HEK293 (cell line): ENCODE results near the gene CAVIN3.

Source experiments
- MZF1 ChIP-seq: fragments of 450-650 bp; formaldehyde crosslinking; IDR thresholded peaks from 2 replicates; pipeline ENCODE4 v1.5.1; 2017; ENCODE audit warnings: missing biosample characterization, missing genetic modification characterization, borderline replicate concordance
- SP7 ChIP-seq: fragments of 450-650 bp; formaldehyde crosslinking; IDR thresholded peaks from 2 replicates; pipeline ENCODE4 v1.5.1; 2016; ENCODE audit warnings: missing biosample characterization, missing genetic modification characterization
- YY1 ChIP-seq: fragments of 450-650 bp; formaldehyde crosslinking; IDR thresholded peaks from 2 replicates; pipeline ENCODE4 v1.5.1; 2018; ENCODE audit warnings: missing biosample characterization, missing genetic modification characterization
- ZBTB20 ChIP-seq: fragments of 450-650 bp; formaldehyde crosslinking; IDR thresholded peaks from 2 replicates; pipeline ENCODE4 v1.5.1; 2016; ENCODE audit warnings: missing biosample characterization, missing genetic modification characterization
- ZNF416 ChIP-seq: fragments of 450-650 bp; formaldehyde crosslinking; IDR thresholded peaks from 2 replicates; pipeline ENCODE4 v1.5.1; 2016; ENCODE audit warnings: missing biosample characterization, missing genetic modification characterization
- ZNF629 ChIP-seq: fragments of 450-650 bp; formaldehyde crosslinking; IDR thresholded peaks from 2 replicates; pipeline ENCODE4 v1.5.1; 2017; ENCODE audit warnings: missing biosample characterization, missing genetic modification characterization
- ZNF830 ChIP-seq: fragments of 450-650 bp; IDR thresholded peaks from 2 replicates; pipeline ENCODE4 v1.5.0; 2018; ENCODE audit warnings: missing biosample characterization, missing genetic modification characterization, low read depth, mild to moderate bottlenecking, moderate library complexity
- TF ChIP-seq, protein P1 (sequence below): fragments of 450-650 bp; formaldehyde crosslinking; conservative IDR thresholded peaks from 2 replicates; pipeline ENCODE4 v1.5.1; 2016; ENCODE audit warnings: low read depth, missing biosample characterization, missing genetic modification characterization
- TF ChIP-seq, protein P2 (sequence below): fragments of 450-650 bp; formaldehyde crosslinking; IDR thresholded peaks from 2 replicates; pipeline ENCODE4 v1.5.1; 2016; ENCODE audit warnings: missing biosample characterization, missing genetic modification characterization
- TF ChIP-seq, protein P3 (sequence below): fragments of 450-650 bp; formaldehyde crosslinking; conservative IDR thresholded peaks from 2 replicates; pipeline ENCODE4 v1.5.1; 2016; ENCODE audit warnings: low read depth, missing biosample characterization, missing genetic modification characterization
- TF ChIP-seq, protein P4 (sequence below): fragments of 450-650 bp; formaldehyde crosslinking; IDR thresholded peaks from 2 replicates; pipeline ENCODE4 v1.5.1; 2016; ENCODE audit warnings: missing biosample characterization, missing genetic modification characterization
- TF ChIP-seq, protein P5 (sequence below): fragments of 450-650 bp; formaldehyde crosslinking; IDR thresholded peaks from 2 replicates; pipeline ENCODE4 v1.5.1; 2016; ENCODE audit warnings: missing biosample characterization, missing genetic modification characterization, low read depth

DNA sequence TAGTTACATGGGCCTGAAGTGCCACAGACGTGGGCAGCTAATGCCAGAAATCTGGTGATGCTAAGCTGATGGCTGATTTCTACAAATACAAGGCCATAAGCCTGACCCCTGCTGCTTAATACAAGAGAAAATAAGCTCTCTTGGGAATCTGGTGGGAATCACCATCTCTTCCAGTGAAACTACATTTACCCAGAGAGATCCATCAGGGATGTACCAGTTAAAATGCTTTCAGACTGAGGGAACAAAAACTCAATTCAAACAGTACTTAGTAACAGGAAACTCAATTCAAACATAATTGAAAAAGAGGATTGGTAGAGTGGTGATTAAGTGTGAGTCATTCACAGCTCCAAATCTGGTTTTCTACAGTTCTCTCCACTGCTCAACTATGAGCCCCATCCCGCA lies 1.7 kb upstream of the CAVIN3 start:
- TF ChIP-seq ZNF416 (tag by site-specific recombination): no peak
- TF ChIP-seq, protein P1, sequence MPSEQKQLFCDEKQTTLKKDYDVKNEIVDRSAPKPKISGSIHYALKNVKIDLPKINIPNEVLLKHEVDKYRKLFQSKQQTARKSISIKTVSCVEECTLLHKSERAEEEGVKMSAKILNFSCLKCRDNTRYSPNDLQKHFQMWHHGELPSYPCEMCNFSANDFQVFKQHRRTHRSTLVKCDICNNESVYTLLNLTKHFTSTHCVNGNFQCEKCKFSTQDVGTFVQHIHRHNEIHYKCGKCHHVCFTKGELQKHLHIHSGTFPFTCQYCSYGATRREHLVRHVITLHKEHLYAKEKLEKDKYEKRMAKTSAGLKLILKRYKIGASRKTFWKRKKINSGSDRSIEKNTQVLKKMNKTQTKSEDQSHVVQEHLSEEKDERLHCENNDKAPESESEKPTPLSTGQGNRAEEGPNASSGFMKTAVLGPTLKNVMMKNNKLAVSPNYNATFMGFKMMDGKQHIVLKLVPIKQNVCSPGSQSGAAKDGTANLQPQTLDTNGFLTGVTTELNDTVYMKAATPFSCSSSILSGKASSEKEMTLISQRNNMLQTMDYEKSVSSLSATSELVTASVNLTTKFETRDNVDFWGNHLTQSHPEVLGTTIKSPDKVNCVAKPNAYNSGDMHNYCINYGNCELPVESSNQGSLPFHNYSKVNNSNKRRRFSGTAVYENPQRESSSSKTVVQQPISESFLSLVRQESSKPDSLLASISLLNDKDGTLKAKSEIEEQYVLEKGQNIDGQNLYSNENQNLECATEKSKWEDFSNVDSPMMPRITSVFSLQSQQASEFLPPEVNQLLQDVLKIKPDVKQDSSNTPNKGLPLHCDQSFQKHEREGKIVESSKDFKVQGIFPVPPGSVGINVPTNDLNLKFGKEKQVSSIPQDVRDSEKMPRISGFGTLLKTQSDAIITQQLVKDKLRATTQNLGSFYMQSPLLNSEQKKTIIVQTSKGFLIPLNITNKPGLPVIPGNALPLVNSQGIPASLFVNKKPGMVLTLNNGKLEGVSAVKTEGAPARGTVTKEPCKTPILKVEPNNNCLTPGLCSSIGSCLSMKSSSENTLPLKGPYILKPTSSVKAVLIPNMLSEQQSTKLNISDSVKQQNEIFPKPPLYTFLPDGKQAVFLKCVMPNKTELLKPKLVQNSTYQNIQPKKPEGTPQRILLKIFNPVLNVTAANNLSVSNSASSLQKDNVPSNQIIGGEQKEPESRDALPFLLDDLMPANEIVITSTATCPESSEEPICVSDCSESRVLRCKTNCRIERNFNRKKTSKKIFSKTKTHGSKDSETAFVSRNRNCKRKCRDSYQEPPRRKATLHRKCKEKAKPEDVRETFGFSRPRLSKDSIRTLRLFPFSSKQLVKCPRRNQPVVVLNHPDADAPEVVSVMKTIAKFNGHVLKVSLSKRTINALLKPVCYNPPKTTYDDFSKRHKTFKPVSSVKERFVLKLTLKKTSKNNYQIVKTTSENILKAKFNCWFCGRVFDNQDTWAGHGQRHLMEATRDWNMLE (tag by site-specific recombination): no peak
- TF ChIP-seq, protein P2, sequence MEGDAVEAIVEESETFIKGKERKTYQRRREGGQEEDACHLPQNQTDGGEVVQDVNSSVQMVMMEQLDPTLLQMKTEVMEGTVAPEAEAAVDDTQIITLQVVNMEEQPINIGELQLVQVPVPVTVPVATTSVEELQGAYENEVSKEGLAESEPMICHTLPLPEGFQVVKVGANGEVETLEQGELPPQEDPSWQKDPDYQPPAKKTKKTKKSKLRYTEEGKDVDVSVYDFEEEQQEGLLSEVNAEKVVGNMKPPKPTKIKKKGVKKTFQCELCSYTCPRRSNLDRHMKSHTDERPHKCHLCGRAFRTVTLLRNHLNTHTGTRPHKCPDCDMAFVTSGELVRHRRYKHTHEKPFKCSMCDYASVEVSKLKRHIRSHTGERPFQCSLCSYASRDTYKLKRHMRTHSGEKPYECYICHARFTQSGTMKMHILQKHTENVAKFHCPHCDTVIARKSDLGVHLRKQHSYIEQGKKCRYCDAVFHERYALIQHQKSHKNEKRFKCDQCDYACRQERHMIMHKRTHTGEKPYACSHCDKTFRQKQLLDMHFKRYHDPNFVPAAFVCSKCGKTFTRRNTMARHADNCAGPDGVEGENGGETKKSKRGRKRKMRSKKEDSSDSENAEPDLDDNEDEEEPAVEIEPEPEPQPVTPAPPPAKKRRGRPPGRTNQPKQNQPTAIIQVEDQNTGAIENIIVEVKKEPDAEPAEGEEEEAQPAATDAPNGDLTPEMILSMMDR (tag by site-specific recombination): no peak
- no peak for TF ChIP-seq ZNF830
- TF ChIP-seq, protein P3, sequence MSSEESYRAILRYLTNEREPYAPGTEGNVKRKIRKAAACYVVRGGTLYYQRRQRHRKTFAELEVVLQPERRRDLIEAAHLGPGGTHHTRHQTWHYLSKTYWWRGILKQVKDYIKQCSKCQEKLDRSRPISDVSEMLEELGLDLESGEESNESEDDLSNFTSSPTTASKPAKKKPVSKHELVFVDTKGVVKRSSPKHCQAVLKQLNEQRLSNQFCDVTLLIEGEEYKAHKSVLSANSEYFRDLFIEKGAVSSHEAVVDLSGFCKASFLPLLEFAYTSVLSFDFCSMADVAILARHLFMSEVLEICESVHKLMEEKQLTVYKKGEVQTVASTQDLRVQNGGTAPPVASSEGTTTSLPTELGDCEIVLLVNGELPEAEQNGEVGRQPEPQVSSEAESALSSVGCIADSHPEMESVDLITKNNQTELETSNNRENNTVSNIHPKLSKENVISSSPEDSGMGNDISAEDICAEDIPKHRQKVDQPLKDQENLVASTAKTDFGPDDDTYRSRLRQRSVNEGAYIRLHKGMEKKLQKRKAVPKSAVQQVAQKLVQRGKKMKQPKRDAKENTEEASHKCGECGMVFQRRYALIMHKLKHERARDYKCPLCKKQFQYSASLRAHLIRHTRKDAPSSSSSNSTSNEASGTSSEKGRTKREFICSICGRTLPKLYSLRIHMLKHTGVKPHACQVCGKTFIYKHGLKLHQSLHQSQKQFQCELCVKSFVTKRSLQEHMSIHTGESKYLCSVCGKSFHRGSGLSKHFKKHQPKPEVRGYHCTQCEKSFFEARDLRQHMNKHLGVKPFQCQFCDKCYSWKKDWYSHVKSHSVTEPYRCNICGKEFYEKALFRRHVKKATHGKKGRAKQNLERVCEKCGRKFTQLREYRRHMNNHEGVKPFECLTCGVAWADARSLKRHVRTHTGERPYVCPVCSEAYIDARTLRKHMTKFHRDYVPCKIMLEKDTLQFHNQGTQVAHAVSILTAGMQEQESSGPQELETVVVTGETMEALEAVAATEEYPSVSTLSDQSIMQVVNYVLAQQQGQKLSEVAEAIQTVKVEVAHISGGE (tag by site-specific recombination): no peak
- TF ChIP-seq, protein P4, sequence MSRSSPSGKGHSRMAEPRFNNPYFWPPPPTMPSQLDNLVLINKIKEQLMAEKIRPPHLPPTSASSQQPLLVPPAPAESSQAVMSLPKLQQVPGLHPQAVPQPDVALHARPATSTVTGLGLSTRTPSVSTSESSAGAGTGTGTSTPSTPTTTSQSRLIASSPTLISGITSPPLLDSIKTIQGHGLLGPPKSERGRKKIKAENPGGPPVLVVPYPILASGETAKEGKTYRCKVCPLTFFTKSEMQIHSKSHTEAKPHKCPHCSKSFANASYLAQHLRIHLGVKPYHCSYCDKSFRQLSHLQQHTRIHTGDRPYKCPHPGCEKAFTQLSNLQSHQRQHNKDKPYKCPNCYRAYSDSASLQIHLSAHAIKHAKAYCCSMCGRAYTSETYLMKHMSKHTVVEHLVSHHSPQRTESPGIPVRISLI (tag by site-specific recombination): no peak
- TF ChIP-seq ZNF629: no peak
- no peak for TF ChIP-seq ZBTB20 (tag by site-specific recombination)
- TF ChIP-seq, protein P5, sequence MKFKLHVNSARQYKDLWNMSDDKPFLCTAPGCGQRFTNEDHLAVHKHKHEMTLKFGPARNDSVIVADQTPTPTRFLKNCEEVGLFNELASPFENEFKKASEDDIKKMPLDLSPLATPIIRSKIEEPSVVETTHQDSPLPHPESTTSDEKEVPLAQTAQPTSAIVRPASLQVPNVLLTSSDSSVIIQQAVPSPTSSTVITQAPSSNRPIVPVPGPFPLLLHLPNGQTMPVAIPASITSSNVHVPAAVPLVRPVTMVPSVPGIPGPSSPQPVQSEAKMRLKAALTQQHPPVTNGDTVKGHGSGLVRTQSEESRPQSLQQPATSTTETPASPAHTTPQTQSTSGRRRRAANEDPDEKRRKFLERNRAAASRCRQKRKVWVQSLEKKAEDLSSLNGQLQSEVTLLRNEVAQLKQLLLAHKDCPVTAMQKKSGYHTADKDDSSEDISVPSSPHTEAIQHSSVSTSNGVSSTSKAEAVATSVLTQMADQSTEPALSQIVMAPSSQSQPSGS (tag by site-specific recombination): no peak
- TF ChIP-seq YY1 (tag by site-specific recombination): no peak
- TF ChIP-seq MZF1 (tag by site-specific recombination): no peak
- TF ChIP-seq SP7 (tag by site-specific recombination): no peak
